Activated naive CD4-positive, alpha-beta T cell treated with anti-CD3 and anti-CD28 coated beads, Interleukin-2, amount 50 U/mL, for 16 hours (primary cell): ENCODE results near the gene SLC22A3.
"Not testable (repeated sequence)": the region's sequence is repeated elsewhere in the genome, so short reads cannot be mapped to it uniquely, and the experiment has no call there.

Experiments used
- DNase-seq: peaks from one replicate; pipeline ENCODE4 v3.0.0-alpha.2; 2020

Gene SLC22A3

DNA sequence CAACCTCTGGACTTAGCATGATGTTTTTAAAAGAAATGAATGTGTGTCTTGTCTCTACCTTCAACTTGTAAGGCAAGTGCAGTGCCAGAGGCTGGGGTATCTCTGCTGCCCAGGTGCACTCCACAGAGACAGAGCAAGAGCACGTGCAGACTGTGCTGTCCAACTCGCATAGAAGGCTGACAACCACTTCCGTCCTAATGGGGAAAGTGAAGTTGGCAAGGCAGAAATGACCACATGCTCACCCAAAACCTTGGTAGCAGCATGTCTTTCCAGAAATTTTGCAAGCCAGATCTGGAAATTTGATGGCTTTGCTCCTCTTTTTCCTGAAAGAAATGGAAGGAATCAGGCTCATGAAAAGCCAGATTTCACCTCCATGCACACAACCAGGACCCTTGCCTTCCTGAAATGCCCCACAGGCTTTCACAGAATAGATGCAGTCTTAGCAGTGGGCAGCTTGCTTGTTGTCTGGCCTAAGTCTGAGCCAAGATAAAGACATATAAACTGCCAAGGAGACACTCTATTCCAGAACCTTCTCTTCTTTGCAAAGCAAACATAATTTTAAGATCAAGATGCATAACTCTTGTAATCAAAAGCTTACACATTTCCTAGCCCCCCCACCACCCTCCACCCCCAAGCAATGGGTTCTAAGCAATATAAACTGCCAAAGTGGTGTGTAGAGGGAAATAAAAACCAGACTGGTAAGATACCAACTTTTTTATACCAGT is 26.8 kb downstream of the SLC22A3 start:
- no peak for DNase-seq

DNA sequence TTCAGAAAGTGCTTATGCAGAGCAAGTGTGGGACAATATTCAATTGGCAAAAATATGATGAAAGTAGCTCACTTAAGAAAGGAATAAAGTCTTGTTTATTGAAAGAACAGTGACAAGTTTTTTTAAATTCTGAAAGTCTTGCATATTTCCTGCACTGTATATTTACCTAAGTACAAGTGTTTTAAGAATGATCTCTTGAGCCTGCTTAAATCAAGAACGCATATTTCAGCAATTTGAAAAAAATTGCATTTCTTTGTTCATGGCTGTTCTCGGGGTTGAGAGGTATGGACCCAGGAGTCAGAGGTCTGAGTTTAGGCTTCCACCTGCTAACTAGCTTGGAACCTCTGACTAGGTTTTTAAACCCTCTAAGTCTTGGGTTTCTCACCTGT is 27.4 kb downstream of the SLC22A3 start:
- DNase-seq: no peak

DNA sequence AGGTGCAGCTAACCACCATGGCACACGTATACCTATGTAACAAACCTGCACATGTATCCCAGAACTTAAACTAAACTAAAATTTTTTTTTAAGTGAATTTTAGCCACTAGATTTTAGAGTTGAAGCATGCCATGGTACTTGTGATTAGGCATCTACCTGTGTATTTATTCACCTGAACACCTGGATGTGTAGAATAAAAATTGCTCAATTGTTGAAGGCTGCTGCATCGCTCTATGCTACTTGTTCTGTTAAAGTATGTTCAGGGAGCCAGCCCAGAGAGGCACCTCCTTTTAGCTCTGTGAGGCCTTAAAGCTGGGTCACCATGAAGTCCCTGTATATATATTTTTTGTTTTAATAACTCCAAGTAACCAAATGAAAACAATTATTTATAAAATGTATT is 28.3 kb downstream of the SLC22A3 start:
- DNase-seq: no peak

DNA sequence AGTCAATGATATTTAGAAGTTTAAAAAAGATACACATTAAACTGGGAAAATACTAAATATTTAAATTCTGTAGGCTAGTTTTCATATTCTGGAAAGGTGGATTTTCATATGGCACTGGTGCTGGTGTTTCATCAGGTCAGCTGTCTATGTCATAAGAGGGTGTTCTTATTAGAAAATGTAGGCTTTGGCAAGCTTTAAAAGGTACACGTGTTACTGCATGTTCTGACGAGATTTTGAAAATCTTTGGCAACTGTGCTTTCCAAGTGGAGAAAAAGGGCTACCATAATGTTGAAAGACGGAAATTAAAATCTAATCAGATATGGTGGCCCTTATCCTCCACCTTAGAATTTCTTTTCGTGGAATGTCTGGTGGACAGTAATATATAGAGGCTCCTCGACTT is 30.0 kb downstream of the SLC22A3 start:
- DNase-seq: no peak

DNA sequence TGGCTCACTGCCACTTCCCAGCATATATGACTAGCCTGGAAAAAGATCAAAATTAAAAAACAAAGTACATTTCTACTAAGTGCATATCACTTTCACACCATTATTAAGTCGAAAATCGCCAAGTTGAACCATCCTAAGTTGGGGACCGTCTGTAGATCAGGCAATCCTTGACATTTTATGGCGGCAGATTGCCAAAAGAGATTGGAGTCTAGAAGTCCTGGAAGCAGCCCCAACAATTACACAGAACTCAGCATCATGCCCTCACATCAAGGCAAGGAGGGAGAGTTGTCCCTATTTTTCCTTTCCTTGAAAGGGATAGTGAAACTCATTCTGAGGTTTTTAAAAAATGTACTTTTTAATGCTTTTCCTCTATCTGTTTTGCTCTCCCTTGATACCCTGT is 30.7 kb downstream of the SLC22A3 start:
- DNase-seq: no peak

DNA sequence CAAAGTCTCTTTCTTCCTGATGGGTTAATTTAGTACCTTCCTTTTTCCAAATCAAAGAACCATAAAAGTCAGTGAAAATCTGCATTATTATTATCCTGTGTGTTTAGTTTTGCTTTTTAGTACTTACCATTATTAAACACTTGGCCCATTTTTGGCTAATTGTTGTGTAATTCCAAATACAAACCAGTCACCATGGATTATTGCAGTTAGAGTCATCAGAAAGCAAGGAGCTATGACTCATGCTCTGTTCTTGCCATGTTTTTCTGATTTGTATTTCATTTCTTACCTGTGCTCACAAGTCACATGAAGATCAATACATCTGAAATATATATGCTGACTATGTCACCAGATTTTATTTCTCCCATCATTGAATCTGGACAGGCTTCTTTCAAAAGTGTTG is 31.3 kb downstream of the SLC22A3 start:
- DNase-seq: no peak

DNA sequence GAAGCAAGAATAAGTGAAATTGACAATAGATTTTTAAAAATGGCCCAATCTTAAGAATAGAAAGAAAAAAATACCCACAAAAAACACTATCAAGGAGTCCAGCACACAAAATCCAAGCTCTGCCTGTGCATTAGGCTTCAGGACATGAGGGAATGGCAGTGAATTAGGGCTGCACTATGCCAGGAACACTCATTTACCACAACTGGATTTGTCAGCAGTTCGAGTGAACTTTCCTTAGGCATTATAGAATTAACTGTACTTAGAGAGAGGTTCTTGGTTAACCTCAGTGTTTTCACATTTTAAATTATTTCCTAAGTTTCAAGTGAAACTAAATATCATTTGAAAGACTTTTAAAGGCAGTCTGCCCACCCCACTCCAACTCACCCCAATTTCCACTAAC is 34.8 kb downstream of the SLC22A3 start:
- no peak for DNase-seq

DNA sequence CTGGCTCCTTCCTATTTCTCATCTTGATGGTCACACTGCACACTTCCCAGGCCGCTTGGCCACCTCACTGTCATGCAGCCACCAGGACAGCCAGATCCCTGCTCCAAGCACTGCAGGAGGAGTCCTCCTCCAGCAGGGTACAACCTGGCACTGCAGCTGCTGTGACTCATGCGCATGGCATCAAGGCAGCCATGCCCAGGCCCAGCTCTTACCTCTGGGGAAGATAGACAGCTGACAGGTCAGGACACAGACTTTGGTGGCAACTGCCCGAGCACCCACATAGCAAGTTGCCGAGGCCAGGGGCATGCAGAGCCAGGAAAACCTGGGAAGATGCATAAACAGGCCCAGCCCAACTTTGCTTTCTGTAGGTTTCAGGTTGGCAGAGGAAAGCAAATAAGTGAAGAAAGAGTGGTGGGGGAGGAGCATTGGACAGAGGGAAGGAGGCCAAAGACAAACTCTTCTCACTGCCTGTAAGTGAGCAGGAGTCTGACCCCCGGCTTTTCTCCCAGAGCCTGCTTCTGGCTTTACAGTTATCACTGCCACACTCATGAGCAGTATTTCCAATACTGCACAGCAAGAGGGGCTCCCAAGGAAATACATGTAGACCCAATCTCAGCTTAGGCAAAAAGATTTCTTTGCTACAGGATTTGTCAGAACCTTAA is 38.8 kb downstream of the SLC22A3 start:
- no peak for DNase-seq

DNA sequence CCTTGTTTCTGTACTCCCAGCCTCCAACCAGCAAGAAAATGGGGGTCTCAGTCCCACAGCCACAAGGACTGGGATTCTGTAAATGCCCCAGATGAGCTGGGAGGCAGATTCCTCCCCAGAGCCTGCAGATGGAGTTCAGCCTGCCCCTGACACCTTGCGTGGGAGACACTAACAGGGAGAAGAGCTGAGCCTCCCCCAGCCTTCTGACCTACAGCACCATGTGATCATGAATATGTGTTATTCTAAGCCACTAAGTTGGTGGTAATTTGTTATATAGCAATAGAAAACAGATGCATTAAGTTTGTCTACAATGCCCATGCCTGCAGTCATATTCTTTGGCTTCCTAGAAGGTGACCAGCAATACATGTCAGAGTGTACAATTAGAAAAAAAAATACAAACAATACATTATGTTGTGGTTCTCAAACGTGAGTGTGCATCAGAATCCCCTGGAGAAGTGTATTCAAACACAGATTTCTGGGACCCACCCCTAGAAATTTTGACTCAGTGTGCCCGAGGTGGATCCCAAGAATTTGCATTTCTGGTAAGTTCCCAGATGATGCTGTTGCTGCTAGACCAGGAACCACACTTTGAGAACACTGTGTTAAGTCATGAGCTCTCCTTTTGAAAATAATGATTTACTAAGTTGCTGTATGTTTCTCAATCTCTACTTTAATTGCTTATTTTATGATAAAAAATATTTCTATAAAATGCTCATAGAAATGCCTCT is 39.9 kb downstream of the SLC22A3 start:
- no peak for DNase-seq

DNA sequence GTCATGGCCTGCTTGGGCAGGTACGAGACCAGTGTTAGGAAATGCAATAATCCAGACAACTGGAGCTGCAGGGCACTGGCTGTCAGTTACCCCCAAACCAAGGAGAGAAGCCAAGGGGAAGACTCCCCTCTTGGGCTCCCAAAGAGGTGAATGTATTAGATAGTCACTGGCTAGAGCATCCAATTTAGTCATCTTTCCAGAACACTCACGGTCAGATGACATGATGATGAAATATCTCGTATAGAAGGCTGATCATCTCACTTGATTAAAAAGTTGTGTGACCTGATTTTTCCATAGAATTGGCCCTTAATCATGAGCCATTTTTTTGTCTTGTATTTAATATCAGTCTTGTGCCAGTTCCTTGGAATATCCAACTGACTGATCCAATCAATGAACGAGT is 40.7 kb downstream of the SLC22A3 start:
- DNase-seq: no peak

DNA sequence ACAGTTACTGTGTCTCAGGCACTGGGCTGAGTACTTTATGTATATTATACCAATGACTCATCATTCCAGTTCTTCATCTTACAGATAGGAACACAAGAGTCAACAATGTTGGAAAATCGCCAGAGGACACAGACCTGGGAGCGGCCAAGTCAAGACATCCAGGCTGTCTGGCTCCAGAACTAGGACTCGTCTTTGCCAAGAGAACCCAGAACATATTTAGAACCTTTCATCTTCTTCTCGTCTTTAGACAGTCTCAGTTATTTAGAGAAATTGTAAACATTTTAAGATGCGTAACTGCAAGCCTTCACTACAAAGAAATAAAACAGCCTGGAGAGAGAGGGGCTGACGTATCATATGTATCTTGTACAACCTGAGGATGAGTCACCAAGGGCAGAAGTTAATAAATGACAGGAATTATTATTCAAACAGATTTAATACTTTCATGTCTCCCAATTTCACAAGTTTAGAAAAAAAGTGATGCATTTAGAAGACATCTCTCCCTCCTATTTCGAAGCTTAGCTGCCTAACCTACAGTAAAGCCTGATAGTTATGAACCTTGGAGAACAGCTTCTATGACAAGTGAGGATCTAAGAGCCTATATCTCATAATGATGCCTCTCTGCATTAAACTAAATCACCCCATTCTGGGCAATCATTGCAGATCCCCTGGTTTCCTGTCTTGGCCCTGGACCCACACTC is 43.4 kb downstream of the SLC22A3 start:
- DNase-seq: no peak

DNA sequence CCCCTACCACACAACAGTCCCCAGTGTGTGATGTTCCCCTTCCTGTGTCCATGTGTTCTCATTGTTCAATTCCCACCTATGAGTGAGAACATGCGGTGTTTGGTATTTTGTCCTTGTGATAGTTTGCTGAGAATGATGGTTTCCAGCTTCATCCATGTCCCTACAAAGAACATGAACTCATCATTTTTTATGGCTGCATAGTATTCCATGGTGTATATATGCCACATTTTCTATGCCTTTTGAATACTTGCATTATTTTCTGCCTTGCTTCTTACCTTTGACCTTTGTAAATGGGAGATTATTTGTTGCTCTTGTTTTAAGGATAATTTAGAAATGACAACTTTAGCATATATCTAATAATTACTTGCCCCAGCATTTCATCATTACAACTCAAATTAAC is 45.3 kb downstream of the SLC22A3 start:
- not testable (repeated sequence) for DNase-seq

DNA sequence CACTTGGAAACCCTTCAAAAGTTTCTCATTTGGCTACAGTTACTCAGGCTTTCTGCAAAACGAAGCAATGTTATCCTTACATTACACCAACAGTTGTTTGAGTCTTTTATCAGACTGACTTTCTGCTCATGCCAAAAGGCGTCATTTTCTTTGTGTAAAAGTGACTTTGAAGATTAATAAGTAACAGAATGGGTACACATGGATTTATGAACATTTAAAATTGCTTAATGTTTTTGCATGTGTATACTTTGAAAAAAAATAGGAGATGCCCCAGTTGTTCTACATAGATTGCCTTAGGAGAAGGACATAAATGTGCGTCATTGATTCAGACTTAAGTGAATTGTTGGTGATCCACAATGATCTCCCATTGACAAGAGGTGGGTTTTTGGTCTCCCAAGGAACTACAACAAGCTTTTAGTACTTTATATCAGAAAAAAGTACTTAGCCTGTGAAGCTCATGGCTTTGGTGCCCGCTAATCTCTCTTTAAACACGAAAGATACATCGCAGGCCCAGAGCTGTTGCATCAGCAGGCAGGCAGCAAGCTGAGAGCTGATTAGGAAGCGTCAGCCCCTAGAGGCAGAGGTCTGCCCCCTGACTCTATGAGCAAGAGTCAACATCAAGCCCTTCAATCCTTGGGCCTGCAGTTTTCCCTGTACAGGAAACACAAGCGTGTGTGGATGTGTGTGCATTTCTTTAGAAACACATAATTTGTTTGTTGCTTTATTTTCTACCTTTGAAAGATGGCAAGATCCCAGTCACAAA is 45.9 kb downstream of the SLC22A3 start:
- no peak for DNase-seq

DNA sequence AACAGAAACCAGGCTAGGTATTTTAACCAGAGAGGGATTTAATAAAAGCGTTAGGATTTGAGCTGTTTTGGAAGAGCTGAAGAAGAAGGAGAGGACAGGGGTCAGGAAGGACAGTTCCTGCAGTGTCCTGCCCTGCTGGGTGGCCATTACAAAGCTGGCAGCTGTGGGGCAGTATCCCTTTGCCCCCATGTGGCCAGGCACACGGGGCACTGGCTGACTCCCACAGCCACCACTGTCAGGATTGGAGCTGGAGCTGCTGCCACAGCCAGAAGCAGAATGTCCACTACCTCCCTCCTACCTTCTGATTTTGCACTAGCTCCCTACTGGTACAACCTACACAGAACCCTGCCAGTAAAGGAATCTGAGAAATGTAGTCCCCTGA is 46.5 kb downstream of the SLC22A3 start:
- DNase-seq: no peak

DNA sequence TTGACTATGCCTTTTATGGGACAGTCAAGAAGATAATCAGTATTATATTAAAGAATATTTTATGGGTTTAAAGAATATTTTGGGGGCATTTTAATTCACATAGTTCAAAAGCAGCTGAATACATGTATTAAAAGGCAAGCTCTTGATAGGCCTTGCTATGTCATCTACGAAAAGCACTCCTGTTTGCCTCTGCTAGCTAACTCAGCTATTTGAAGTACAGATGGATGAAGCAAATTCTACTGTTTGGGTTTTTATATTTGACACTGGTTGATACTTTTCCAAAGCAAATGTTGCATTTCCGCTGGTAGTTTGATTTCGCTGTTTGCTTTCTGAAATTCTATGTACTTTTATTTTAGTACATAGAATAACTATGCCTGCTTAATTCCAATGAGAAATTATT is 47.0 kb downstream of the SLC22A3 start:
- no peak for DNase-seq

DNA sequence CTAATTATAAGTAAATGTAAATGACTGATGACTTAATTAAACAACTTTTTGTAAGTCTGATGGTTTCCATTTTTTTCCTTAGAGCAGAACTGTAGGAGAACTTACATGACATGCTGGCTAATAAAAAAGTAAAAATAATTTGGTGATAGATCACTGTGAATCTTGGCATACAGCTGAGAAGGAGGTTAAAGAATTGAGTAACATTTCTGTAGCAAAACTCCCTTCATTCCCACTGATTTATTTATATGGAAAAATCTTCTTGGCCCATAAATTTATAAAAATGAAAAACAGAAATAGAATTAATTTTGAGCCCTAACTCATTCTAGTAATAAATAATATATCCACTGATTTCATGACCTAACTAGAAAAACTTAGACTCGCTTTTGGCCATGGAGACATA is 48.1 kb downstream of the SLC22A3 start:
- DNase-seq: no peak

DNA sequence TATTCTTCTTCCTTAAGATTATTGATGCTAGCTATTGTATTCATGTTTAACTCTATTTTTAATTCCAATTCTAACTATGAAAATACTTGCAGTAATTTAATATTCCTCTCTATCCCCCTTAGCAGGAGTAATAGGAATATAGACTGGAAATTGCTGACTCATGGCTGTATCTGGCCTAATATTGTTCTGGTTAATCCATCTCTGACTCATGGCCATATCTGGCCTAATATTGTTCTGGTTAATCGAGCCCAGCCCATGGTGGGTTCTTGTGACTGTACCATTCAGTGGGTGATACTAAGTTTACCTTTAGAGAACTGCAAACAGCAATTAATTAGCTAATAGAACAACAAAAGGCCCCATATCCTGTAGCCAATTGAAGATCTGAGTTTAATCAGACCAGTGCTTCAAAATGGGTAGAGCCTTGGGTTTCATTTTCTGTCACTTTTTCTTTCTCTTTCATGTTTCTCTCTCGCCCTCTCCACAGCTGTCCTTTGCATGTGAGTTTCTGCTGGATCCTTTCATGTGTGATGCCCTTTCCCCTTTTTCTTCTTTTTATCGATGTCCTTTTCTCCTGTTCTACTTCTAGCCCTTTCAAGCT is 50.6 kb downstream of the SLC22A3 start:
- DNase-seq: no peak

DNA sequence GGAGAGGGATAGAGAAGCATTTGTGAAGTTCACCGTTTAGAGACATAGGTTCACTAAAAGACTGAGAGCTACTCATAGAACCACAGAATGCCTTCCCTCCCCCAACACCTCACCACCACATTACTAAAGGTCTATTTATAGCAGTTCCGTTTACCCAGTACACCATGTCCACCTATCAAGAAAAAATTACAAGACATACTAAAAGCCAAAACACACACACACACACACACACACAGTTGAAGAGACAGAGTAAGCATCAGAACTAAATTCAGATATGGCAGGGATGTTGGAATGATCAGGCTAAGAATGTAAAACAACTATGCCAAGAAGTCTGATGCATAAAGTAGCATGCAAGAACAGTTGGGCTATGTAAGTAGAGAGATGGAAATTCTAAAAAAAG is 52.3 kb downstream of the SLC22A3 start:
- DNase-seq: no peak

DNA sequence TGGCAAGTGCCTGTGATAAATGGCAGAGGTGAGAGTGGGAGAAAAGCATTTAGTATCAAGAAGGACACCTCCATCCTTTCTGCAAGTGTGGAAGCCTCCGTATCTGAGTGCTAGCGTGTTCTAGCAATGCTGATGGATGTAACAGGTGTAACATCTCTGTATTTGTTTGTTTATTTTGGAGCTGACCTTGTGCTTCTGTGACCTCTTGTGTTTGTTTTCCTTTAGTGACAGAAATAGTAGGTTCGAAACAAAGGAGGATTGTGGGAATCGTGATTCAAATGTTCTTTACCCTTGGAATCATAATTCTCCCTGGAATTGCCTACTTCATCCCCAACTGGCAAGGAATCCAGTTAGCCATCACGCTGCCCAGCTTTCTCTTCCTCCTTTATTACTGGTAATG is 60.4 kb downstream of the SLC22A3 start:
- DNase-seq: no peak

DNA sequence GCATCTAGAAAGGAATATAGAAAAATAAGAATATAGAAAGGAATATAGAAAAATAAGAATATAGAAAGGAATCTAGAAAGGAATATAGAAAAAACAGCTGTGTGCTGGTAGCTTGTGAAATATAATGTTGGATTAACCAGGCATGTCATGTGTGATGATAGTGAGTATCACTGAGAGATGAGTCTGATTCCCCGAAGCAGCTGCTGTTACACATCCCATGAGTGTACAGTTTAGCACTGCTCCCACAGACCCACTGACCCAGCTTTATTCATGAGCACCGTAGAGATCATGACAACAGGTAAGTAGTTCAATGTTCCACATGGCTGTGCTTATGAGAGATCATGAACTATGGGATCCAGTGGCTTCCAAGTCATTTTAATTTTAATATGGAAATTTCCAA is 64.8 kb downstream of the SLC22A3 start:
- DNase-seq: no peak

DNA sequence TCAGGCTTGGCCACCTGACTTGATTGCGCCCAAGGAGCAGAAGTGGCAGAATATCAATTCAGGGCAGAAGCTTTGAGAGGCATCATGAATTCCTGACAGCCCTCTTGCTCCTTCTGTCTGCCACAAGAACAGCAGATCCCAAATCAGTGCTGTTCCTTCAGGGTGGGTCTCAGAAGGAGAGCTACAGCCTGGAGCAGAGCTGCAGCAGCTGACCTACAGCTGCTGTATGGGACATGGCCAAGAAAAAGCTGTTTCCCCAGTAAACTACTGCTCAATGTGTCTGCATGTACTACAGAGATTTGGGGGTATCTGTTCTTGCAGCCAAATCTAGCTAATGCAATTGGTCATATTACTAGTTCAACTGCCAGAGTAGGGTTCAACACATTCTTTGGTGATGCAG is 69.0 kb downstream of the SLC22A3 start:
- no peak for DNase-seq

DNA sequence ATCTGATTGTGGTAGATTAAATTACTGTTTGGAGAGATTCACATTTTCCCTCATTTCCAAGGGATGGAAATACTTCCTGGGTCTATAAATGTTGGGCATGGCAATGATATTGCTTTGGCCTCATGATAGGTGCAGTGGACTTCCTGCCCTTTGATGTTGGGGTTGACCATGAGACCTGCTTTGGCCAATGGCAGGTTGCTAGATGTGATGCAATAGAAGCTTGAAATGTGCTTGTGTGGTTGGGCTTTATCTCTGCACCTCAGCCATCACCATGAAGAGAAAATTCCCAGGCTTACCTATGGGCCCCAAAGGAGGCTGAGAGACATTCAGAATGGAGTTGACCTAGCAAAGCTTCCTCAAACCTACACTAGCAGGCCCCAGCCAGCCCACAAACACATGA is 69.4 kb downstream of the SLC22A3 start:
- no peak for DNase-seq

DNA sequence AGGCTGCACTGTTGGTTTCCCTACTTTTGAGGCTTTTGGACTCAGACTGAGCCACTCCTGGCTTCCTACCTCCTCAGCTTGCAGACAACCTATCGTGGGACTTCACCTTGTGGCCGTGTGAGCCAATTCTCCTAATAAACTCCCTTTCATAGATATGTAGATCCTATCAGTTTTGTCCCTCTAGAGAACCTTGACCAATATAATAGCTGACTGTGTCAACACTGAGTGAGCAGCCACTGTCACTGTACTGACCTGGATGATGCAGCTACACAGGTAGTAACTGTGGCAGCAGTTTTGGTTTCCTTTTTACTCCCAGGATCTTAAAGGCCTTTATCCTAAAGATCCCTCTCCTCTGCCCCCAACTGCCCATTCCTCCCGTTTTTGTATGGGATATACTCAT is 70.2 kb downstream of the SLC22A3 start:
- DNase-seq: no peak
